Pancreas (tissue), 10 donors: ENCODE results near the gene AICDA. TPM values are rescaled to one million over a fixed set of nuclear protein-coding genes. Genes with fewer than 3 reads are reported as not detected.
"Not testable (repeated sequence)": the region's sequence is repeated elsewhere in the genome, so short reads cannot be mapped to it uniquely, and the experiment has no call there.

ENCODE experiments used
- ATAC-seq, 4 donors: fragments of 200-7000 bp; cut with Tn5 transposase; one replicate each; pipeline versions ENCODE4 v1.8.0 to v1.9.1; 2020; ENCODE audit warnings: mild to moderate bottlenecking in 4 of 4, moderate library complexity in 4 of 4
- DNase-seq, 6 donors: peaks; one replicate each; pipeline ENCODE4 v3.0.0-alpha.2; 2020
- FAIRE-seq: peaks from 2 replicates; lab custom pipeline; 2012; peaks lifted over from hg19 to GRCh38; lab: Jason Lieb, UNC
- H3K27ac ChIP-seq, 4 donors: fragments of 200-600 bp; sonication (generic); 1 replicate in 3 of 4; 2 replicates in 1 of 4; pipeline versions ENCODE4 v1.5.0 to v1.8.0; 2020
- H3K27me3 ChIP-seq, 4 donors: fragments of 200-600 bp; one replicate each; pipeline ENCODE4 v1.8.0; 2021
- H3K36me3 ChIP-seq, 3 donors: fragments of 200-600 bp; sonication (generic) in 1 of 3; one replicate each; pipeline versions ENCODE4 v1.5.0 to v1.8.0; 2020 to 2021
- H3K4me1 ChIP-seq, 3 donors: fragments of 200-600 bp; one replicate each; pipeline ENCODE4 v1.8.0; 2021
- H3K4me3 ChIP-seq, 4 donors: fragments of 200-600 bp; sonication (generic) in 2 of 4; one replicate each; pipeline versions ENCODE4 v1.5.0 to v1.8.0; 2020 to 2021
- H3K9me3 ChIP-seq, 4 donors: fragments of 200-600 bp; one replicate each; pipeline ENCODE4 v1.8.0; 2021
- CTCF ChIP-seq, 4 donors: fragments of 200-600 bp; sonication (generic) in 3 of 4; IDR thresholded peaks; one replicate each; pipeline versions ENCODE4 v1.5.0 to v1.8.0; 2021; ENCODE audit warnings: antibody characterized with exemption in 4 of 4
- WGBS, 2 donors: extraction: QIAGEN DNeasy Blood & Tissue Kit; methylation state at CpG; one replicate each; pipeline ENCODE4 v1.1.7; 2013; 5-methylcytosine and 5-hydroxymethylcytosine counted together
- intact Hi-C, 3 donors: fragments of 100-400 bp; cut with DNase I; formaldehyde crosslinking; loops; one replicate each; pipeline versions ENCODE4 v1.11.1 to v1.14.2; 2022
- polyA plus RNA-seq, 2 donors: library from polyadenylated mRNA; stranded (reverse); fragments of 200-250 nt; gene quantifications; one replicate each; pipeline ENCODE4 v1.2.3, GENCODE V29; 2013
- total RNA-seq, 6 donors: library from RNA; stranded (reverse); fragmentation: NEBNext Ultra II Directional in 4 of 6; extraction: Animal tissue kit (Norgen Biotek cat#: 25700) in 4 of 6; gene quantifications; one replicate each; pipeline versions ENCODE4 v1.2.1 to v1.2.4, GENCODE V29; 2021 to 2023
- donor health status: healthy with polysubstance abuse.
- donor health status: DM: no; HTN: no; CAD: no; lungs with moderate emphysema.
- donor health status: DM: no; HTN: no; CAD: no.
- donor health status: control.
- donor health status: control.
- donor health status: Bipolar disorder and iron deficiency.
- donor health status: DM: yes; HTN: yes; CAD: no.
- donor health status: DM: no; HTN: no; CAD: no.
- donor health status: DM: no; HTN: no; CAD: no.
- donor health status: DM: yes; HTN: yes; CAD: no.

AICDA gene
- total and polyA plus RNA-seq, 8 donors, result not detected

DNA sequence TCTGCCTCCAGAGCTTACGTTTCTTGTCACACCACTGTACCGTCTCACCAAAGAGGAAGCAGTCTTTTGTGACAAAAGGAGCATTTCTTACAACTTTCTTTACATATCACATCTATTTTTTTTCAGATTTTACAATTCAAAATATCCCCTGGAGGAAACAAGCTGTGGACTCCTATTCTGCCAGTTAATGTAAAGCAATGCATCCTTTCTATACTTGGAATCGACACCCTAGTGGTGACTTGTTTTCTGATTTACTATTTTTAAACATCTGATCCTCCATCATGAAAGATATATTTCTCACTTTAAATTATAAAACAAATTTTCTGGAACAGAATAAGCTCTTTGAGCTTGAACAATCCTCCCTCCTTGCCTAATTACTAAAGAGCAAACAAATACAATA, 34.8 kb downstream of the AICDA start:
- ATAC-seq, result no peak
- FAIRE-seq, result no peak
- 69 to 83% methylated on average over 3 of the region's 3 CpGs for WGBS, 2 donors

GRCh38 chr12:8572507-8572906, 40.2 kb downstream of the AICDA start:
- Histone ChIP-seq H3K36me3 (no peaks in the 10 kb centered on the region), H3K4me3 (no peak overlapping the region), H3K4me1 (no peaks in the 10 kb centered on the region), H3K9me3 (no peaks in the 10 kb centered on the region), H3K27me3 (no peaks in the 10 kb centered on the region), H3K27ac (no peak overlapping the region)
- intact Hi-C loops, result no loop called here
- no peak for FAIRE-seq
- WGBS, 2 donors, result 58 to 70% methylated on average over 2 of the region's 2 CpGs
- TF ChIP-seq CTCF (IDR thresholded peaks at IDR 0.05), result no peak
- no peak for ATAC-seq
- DNase-seq, result no peak

More for the DNA sequence above, 34.8 kb downstream of the AICDA start:
- H3K36me3 ChIP-seq, result no peaks in the 10 kb centered on the region
- H3K27ac ChIP-seq, result no peak overlapping the region
- H3K9me3 ChIP-seq, result no peaks in the 10 kb centered on the region
- no peak for TF ChIP-seq CTCF (IDR thresholded peaks at IDR 0.05)
- H3K27me3 ChIP-seq, result no peaks in the 10 kb centered on the region
- H3K4me1 ChIP-seq, result no peaks in the 10 kb centered on the region
- no peak overlapping the region for H3K4me3 ChIP-seq
- intact Hi-C loops, result no loop called here
- no peak for DNase-seq

DNA sequence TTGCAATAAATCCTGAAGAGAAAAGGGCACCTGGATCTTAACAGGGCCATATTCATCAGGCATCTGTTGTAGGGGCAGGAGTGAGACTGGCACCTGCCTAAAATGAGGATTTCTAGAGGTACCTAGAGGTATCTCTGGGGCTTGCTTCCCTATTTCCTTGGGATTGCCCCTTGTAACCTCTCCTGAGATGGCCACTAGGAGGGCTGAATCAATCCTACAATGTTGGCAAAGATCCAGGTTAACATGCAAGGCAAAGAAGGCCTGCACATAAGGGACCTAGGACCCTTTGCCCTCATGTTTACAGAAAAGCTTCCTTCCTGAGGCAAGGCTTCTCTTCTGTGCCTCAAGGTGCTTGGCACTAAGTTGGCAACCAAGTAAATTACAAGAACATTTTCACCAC, 46.1 kb downstream of the AICDA start:
- DNase-seq (no peak), FAIRE-seq (no peak), ATAC-seq (no peak)
- no peak for TF ChIP-seq CTCF (IDR thresholded peaks at IDR 0.05)
- no peak overlapping the region for H3K27ac ChIP-seq
- H3K4me1 ChIP-seq, result no peaks in the 10 kb centered on the region
- no peaks in the 10 kb centered on the region for H3K36me3 ChIP-seq
- no peaks in the 10 kb centered on the region for H3K9me3 ChIP-seq
- H3K27me3 ChIP-seq, result peaks cover 0 to 3% (median 0%) of the 10 kb centered on the region in 4 donors
- no peak overlapping the region for H3K4me3 ChIP-seq
- intact Hi-C loops, result no loop called here

- H3K36me3 ChIP-seq, DNase-seq, H3K4me3 ChIP-seq, H3K27ac ChIP-seq, H3K9me3 ChIP-seq, H3K4me1 ChIP-seq, FAIRE-seq, intact Hi-C loops, H3K27me3 ChIP-seq: not testable (repeated sequence)
- ATAC-seq, result peak in 2 of 4 donors; percentile 32 to 47
- WGBS, 2 donors, result 68 to 69% methylated on average over 2 of the region's 2 CpGs
These were observed 46.6 kb downstream of the AICDA start for GRCh38 chr12:8566052-8566451.

GRCh38 chr12:8564656-8565055, 48.0 kb downstream of the AICDA start:
- WGBS, 2 donors, result 35 to 36% methylated on average over 22 of the region's 22 CpGs
- Histone ChIP-seq H3K9me3 (no peaks in the 10 kb centered on the region), H3K4me3 (no peak overlapping the region), H3K36me3 (no peaks in the 10 kb centered on the region), H3K4me1 (no peaks in the 10 kb centered on the region), H3K27ac (no peak overlapping the region), H3K27me3 (peaks cover 0 to 3% (median 0%) of the 10 kb centered on the region in 4 donors)
- ATAC-seq (no peak), DNase-seq (no peak), FAIRE-seq (no peak)
- no peak for TF ChIP-seq CTCF (IDR thresholded peaks at IDR 0.05)
- intact Hi-C loops, result no loop called here
